Panc1 (cell line): ENCODE results near the gene MRPL39.

Experiments used
- CTCF ChIP-seq: fragments of 450-650 bp; IDR thresholded peaks from 2 replicates; pipeline ENCODE4 v1.5.1; 2017; ENCODE audit warnings: mild to moderate bottlenecking
- POLR2AphosphoS5 ChIP-seq: IDR thresholded peaks from 2 replicates; pipeline ENCODE4 v1.6.1; 2012; ENCODE audit warnings: mild to moderate bottlenecking, low read depth, low read length, moderate library complexity

GRCh38 chr21:25614441-25614840, 7.2 kb upstream of the MRPL39 start:
- TF ChIP-seq CTCF (no peak), POLR2AphosphoS5 (no peak)
